ENCODE measurements around the gene CLSTN2. TPM values are rescaled to one million over a fixed set of nuclear protein-coding genes. Genes with fewer than 3 reads are reported as not detected.

Gene CLSTN2
- total RNA-seq, 1 donor from 2014 or later = 9.7 TPM

DNA sequence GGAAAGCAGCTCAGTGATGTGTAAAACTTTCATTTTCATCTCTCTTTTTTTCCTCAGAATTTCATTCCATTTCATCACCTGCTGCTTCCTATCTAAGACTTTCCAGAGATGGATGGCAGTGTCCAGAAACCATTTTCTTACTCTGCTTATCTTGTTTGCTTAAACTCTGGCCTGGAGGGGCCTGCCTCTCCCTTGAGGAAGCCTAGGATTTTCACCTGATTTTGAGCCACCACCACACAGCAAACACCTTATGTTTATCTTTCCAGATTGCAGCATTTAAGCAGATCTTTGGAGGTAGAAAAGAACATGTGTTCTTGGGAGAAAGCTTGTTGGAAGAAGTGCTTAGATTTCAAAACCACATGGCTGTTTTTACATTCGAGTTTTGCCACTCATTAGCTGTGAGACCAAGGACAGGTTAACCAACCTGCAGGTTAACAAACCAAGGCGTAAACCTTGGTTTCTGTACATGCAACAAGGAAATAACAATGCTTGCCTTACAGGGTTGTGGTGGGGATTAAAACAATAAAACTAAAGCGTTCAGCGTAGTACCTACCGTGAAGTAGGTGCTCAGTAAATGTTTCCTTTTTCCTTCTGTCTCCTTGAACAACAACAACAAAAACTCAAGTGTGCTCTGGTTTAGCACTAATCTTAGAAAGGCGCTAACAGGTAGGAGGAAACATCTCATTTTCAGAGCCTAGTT is 120.3 kb downstream of the CLSTN2 start:
- no peak for DNase-seq (ENCODE audit: low read depth)
- TF ChIP-seq, protein P1, sequence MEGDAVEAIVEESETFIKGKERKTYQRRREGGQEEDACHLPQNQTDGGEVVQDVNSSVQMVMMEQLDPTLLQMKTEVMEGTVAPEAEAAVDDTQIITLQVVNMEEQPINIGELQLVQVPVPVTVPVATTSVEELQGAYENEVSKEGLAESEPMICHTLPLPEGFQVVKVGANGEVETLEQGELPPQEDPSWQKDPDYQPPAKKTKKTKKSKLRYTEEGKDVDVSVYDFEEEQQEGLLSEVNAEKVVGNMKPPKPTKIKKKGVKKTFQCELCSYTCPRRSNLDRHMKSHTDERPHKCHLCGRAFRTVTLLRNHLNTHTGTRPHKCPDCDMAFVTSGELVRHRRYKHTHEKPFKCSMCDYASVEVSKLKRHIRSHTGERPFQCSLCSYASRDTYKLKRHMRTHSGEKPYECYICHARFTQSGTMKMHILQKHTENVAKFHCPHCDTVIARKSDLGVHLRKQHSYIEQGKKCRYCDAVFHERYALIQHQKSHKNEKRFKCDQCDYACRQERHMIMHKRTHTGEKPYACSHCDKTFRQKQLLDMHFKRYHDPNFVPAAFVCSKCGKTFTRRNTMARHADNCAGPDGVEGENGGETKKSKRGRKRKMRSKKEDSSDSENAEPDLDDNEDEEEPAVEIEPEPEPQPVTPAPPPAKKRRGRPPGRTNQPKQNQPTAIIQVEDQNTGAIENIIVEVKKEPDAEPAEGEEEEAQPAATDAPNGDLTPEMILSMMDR (conservative IDR thresholded peaks at IDR 0.05; ENCODE audit: low read depth, low read length) = no peak
- H3K4me3 ChIP-seq (ENCODE audit: low read depth, low read length) = no peak overlapping the region

DNA sequence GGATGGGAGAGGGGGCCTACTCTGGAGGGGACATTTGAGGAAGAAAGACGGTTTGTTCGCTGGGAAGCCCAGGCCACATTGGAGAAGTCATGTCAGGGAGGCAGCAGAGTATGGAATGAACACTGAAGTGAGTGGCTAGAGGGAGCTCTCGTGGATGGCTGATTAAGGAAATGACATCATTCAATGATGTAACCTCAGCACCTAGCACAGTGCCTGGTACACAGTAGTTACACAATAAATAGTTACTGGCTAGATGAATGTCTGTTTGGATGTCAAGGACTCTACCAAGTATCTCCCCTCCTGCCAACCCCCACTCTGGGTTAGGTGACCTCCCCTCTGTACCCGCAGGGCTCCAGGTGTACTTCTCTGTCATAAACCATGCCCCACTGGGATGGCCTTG is 121.1 kb downstream of the CLSTN2 start:
- H3K4me3 ChIP-seq (ENCODE audit: low read depth, low read length) = no peak overlapping the region
- TF ChIP-seq, protein P1 (conservative IDR thresholded peaks at IDR 0.05; ENCODE audit: low read depth, low read length) = no peak
- DNase-seq (ENCODE audit: low read depth) = peak; percentile 2

DNA sequence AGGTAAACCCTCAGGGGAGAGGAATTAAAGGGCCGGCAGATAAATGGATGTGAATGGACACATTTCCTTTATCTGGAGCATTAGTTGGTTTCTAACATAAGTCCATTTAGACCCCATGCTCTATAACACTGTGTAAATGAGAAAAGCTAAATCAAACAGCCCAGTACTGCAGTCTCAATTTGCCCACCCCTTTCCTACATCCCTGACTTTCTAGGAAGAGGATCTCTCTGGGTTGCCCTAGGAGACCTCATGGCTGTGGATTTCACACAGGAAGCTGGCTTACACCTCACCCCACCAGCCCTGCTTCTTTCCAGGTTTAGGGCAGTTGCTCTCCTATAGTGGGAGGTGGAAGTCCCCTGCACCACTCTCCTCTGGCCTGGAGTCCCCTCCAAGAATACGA is 126.2 kb downstream of the CLSTN2 start:
- no peak for DNase-seq (ENCODE audit: low read depth)
- H3K4me3 ChIP-seq (ENCODE audit: low read depth, low read length) = no peak overlapping the region
- TF ChIP-seq, protein P1 (conservative IDR thresholded peaks at IDR 0.05; ENCODE audit: low read depth, low read length) = no peak

DNA sequence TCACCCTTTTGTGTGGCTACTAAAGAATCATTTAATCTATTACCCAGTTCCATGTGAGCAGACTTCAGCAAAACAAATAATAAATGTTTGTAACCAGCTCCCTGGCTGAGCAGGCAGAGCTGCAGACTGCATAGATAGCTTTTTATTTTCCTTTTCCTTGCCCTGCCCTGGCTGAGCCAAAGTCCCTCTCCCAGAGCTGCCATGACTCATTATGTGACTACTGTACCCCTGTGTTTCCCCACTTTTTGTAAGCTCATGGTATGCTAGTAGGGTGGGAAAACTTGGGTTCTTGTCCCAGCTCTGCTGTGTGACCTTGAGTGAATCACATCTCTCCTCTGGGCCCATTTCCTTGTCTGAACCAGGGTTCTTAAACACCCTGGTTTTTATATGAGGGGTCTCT is 127.5 kb downstream of the CLSTN2 start:
- TF ChIP-seq, protein P1 (conservative IDR thresholded peaks at IDR 0.05; ENCODE audit: low read depth, low read length) = no peak
- no peak for DNase-seq (ENCODE audit: low read depth)
- H3K4me3 ChIP-seq (ENCODE audit: low read depth, low read length) = no peak overlapping the region

DNA sequence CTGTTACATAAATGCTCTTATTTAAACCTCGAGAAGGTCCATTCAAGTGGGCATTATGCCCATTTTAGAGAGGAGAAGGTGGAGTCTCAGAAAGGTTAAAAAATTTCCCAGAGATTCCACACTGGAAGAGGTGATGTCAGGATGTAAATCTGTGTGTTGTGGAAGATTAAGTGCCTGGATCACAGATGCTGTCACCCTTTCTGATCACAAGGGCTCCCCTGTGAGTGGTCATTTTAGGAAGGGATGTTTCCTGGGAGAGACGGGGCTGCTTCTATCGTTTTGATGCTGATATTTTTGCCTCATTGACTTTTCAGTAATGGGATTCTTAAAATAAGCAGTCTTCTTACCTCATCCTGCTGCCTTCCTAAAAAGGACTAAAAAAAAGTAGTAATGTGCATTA is 132.5 kb downstream of the CLSTN2 start:
- TF ChIP-seq, protein P1 (conservative IDR thresholded peaks at IDR 0.05; ENCODE audit: low read depth, low read length) = no peak
- H3K4me3 ChIP-seq (ENCODE audit: low read depth, low read length) = no peak overlapping the region
- DNase-seq (ENCODE audit: low read depth) = no peak

DNA sequence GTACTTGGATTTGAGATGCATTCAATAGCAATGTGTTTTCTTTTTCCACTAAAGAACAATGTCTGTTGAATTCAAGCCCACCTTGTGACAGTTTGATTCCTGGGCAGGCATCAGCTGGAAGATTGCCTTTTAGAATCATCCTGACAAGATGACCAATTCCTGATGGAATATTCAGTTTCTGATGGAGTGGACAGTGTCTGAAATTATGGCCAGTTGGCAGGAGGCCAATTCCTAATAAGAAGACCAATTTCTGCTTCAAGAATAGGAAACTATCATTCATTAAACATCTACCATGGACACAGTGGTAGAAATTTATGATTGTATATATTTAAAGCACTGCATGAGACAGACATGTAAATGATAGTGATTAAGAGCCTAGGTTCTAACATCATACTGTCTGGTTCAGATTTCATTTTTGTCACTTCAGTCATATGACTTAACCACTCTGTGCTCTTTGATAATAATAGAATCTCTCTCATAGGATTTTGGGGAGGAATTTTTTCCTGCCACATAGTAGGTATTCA is 133.6 kb downstream of the CLSTN2 start:
- TF ChIP-seq, protein P1 (conservative IDR thresholded peaks at IDR 0.05; ENCODE audit: low read depth, low read length) = no peak
- DNase-seq (ENCODE audit: low read depth) = no peak
- no peak overlapping the region for H3K4me3 ChIP-seq (ENCODE audit: low read depth, low read length)
